Kidney epithelial cell (primary cell): Measurements from ENCODE around the gene AGPAT4. TPM values are rescaled to one million over a fixed set of nuclear protein-coding genes. Genes with fewer than 3 reads are reported as not detected.

Source experiments
- DNase-seq: peaks from one replicate; pipeline ENCODE4 v3.0.0-alpha.2; 2010; ENCODE audit warnings: low read depth
- H3K27me3 ChIP-seq: 2 replicates; pipeline ENCODE4 v1.6.0; 2011; ENCODE audit warnings: low read length; ENCODE audit not compliant: control insufficient read depth, insufficient read depth
- H3K36me3 ChIP-seq: 2 replicates; pipeline ENCODE4 v1.5.1; 2011; ENCODE audit warnings: low read length; ENCODE audit not compliant: control insufficient read depth, insufficient read depth
- H3K4me3 ChIP-seq: 2 replicates; pipeline ENCODE4 v1.5.1; 2011; ENCODE audit warnings: low read depth, mild to moderate bottlenecking, control low read depth, low read length
- total RNA-seq: library from RNA; depleted of rRNA; stranded (reverse); fragments of >200 nt; gene quantifications from 2 replicates; pipeline ENCODE4 v1.2.3, GENCODE V29; 2015
- TF ChIP-seq, protein P1 (sequence below): IDR thresholded peaks from 2 replicates; pipeline ENCODE4 v1.5.1; 2011; ENCODE audit warnings: mild to moderate bottlenecking, moderate library complexity, low read length, control low read depth, inconsistent platforms; ENCODE audit not compliant: insufficient read depth, poor library complexity, severe bottlenecking

Gene AGPAT4
- total RNA-seq, 1 donor from 2014 or later, result 9.6 TPM

DNA sequence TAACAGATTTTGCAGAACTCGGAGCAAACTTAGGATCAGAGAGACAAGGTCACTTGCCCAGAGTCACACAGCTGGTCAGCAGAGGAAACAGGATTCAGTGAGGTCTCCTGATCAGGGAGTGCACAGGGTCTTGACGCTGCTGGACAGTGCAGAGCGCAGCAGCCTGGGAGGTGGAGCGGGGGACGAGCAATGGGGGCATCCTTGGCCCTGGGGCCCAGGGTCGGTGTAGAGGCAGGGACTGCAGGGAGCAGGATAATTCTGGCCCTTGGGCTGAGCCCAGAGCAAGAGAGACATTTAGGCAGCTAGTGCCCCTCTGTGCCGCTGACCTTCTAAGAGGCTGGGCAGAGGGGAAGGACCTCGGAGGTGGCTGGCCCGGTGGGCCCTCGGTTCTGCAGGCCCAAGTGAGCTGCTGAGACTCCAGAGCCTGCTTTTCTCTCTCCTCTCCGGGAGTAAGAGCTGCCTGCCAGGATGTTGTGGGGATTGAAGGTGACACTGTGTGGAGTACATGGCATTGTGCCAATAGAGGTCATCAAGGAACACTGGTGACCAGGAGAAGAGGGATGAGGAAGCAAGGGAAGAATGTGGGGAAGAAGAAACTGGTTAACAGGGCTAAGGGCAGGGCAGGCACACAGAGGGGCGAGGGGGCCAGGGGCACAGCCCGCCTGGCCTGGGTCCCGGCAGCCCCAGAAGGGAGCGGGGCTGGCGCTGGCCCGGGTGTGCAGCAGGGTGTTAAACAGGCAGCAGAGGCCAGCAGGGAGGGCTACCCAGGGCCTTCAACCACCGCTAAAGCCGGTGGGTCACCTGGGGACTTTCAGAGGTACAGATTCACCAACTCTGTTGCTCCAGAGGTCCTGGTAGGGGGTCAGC, 122.0 kb downstream of the AGPAT4 start:
- Histone ChIP-seq H3K27me3 (no peaks in the 10 kb centered on the region), H3K36me3 (no peaks in the 10 kb centered on the region), H3K4me3 (no peak overlapping the region)
- DNase-seq, result no peak
- TF ChIP-seq, protein P1, sequence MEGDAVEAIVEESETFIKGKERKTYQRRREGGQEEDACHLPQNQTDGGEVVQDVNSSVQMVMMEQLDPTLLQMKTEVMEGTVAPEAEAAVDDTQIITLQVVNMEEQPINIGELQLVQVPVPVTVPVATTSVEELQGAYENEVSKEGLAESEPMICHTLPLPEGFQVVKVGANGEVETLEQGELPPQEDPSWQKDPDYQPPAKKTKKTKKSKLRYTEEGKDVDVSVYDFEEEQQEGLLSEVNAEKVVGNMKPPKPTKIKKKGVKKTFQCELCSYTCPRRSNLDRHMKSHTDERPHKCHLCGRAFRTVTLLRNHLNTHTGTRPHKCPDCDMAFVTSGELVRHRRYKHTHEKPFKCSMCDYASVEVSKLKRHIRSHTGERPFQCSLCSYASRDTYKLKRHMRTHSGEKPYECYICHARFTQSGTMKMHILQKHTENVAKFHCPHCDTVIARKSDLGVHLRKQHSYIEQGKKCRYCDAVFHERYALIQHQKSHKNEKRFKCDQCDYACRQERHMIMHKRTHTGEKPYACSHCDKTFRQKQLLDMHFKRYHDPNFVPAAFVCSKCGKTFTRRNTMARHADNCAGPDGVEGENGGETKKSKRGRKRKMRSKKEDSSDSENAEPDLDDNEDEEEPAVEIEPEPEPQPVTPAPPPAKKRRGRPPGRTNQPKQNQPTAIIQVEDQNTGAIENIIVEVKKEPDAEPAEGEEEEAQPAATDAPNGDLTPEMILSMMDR, result no peak

DNA sequence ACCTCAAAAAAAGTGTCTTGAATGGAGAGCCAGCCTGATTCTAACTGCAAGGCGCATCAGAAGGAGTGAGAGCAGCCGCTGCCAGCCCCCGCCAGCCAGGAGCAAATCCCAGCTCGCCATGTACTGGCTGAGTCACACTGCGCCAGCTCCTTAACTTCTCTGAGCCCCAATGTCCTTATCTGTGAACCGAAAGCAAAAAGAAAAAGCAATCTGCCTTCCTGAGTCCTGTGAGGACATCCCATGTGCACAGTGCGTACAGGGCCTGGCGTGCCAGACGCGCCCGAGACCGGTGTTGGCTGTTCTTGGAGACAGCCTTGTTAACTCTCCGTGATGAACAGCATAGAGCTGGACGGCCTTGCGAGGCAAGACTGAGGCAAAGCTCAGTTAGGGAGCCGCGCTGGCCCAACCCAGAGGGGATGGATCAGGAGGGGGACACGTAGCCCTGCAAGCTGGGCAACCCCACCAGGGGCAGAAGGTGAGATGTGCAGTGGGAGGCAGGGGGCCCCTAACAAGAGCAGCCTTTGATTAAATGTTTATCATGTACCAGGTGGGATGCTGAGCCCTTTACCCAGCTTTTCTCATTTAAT, 122.7 kb downstream of the AGPAT4 start:
- H3K36me3 ChIP-seq, result no peaks in the 10 kb centered on the region
- no peak overlapping the region for H3K4me3 ChIP-seq
- H3K27me3 ChIP-seq, result no peaks in the 10 kb centered on the region
- TF ChIP-seq, protein P1, result no peak
- DNase-seq, result no peak

DNA sequence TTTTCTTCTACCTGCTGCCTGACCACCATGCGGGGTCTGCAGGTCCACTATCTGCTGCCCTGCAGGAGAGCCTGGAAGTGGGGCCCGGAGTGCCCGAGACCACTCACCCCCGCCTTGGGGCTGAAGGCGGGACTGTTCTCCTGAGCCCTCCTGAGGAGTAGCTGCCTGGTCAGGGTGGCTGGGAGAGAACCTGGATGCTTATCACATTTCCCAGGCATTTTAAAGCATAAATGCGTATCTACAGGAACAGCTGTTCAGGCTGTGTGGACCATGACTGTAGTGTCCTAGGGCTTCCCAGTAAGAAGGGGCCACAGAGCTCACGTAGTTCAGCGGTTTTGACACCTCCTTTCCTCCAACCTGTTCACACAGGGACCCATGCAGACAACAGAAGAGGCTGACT, 123.3 kb downstream of the AGPAT4 start:
- TF ChIP-seq, protein P1, result no peak
- no peaks in the 10 kb centered on the region for H3K36me3 ChIP-seq
- DNase-seq, result no peak
- H3K4me3 ChIP-seq, result no peak overlapping the region
- H3K27me3 ChIP-seq, result no peaks in the 10 kb centered on the region

DNA sequence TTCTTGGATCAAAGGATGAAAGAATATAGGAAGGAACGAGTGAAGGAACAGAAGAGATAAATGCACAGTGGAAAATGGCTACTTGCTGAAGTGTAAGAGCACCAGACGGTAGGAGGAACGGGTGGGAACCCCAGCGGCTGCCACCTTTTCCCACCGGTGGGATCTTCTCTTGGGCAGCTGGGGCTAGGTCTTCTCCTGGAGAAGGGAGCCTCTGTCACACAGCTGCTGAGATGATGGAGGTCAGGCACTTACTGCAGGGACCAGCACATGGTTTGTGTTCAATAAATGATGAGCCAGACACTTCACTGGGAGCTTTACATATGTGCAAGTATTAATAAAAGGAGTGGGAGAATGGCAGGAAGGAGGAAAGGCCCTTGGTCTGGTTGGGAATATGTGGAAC, 123.7 kb downstream of the AGPAT4 start:
- H3K27me3 ChIP-seq, result no peaks in the 10 kb centered on the region
- TF ChIP-seq, protein P1, result no peak
- H3K36me3 ChIP-seq, result no peaks in the 10 kb centered on the region
- no peak for DNase-seq
- no peak overlapping the region for H3K4me3 ChIP-seq

DNA sequence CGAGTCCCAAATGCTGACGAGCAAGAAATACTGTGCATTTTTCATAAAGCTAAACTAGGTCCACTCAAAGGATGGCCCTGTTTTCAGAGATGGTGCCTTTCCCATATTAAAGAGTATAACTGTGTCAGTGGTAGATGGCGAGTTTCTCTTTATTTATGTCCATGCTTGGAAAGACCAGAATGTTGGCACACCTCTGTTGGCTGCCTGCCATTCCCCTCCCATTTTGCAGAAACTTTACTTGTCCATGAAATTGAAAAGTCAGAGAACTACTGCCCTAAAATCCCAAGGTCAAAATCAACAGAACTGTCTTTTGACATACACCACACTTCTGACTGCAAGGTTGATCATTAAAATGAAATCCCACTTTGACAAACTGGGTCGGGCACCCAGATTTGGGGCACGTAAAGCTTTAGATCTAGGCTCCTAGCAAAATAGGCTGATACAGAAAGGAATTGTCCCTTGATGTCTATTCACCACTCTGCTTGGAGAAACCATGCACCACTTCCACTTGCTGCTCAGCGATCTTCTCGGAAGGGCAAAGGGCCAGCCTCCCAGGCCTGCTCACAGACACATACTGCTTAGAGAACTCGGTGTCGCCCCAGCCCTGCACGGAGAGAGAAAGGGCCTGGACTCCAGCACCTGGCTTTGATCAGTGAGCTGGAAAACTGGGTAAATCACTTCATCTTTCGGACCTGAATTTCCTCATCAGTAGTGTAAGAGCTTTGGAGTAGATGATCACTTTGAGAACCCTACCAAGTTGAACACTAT, 130.0 kb downstream of the AGPAT4 start:
- H3K4me3 ChIP-seq, result no peak overlapping the region
- H3K27me3 ChIP-seq, result no peaks in the 10 kb centered on the region
- peaks cover 2% of the 10 kb centered on the region for H3K36me3 ChIP-seq
- DNase-seq, result no peak
- TF ChIP-seq, protein P1, result no peak
